HepG2 (cell line): ENCODE data around the gene CDKN1C. TPM values are rescaled to one million over a fixed set of nuclear protein-coding genes. Genes with fewer than 3 reads are reported as not detected.

Source experiments
- ATAC-seq: fragments of 200-7000 bp; cut with Tn5 transposase; 3 replicates; pipeline ENCODE4 v1.9.1; 2020; ENCODE audit warnings: mild to moderate bottlenecking, moderate library complexity
- BruUV-seq: library from RNA; stranded (reverse); fragments of 400-500 nt; replicated peaks from 2 replicates; lab custom pipeline; 2021; lab: Mats Ljungman, UMichigan
- CTCF ChIA-PET: fragments of 300-600 bp; formaldehyde crosslinking; extraction: SDS; loops from one replicate; lab custom pipeline; 2021; ENCODE audit warnings: low total read pairs, inconsistent platforms, low intra/inter-chr PET ratio; lab: Yijun Ruan, JAX
- POLR2A ChIA-PET: fragments of 350-600 bp; sonication (Branson Sonifier 250); formaldehyde crosslinking; loops from one replicate; lab custom pipeline; 2020; ENCODE audit warnings: antibody characterized with exemption, inconsistent platforms; lab: Yijun Ruan, JAX
- DNase-seq: peaks from one replicate; pipeline ENCODE4 v3.0.0-alpha.2; 2015; ENCODE audit warnings: low spot score
- FAIRE-seq: peaks from 3 replicates; lab custom pipeline; 2011; peaks lifted over from hg19 to GRCh38; lab: Jason Lieb, UNC
- H2AFZ ChIP-seq: one replicate; pipeline ENCODE4 v1.6.1; 2011; ENCODE audit warnings: low read length, inconsistent platforms
- H3K27ac ChIP-seq: fragments of 300-600 bp; 3 replicates; pipeline ENCODE4 v1.8.0; 2011; ENCODE audit warnings: mixed run types, mild to moderate bottlenecking, mixed read lengths, low read length, inconsistent platforms; ENCODE audit not compliant: insufficient read depth; ENCODE audit errors: extremely low read length
- H3K27me3 ChIP-seq, 2 experiments: fragments of 200-600 bp in 1 of 2; 2 replicates in 1 of 2; 3 replicates in 1 of 2; pipeline versions ENCODE4 v1.6.0 to v1.8.0; 2011; ENCODE audit warnings: low read length in 2 of 2, mild to moderate bottlenecking in 2 of 2, moderate library complexity in 2 of 2, inconsistent platforms in 1 of 2; ENCODE audit not compliant: insufficient read depth in 2 of 2, control insufficient read depth in 1 of 2
- H3K36me3 ChIP-seq, 2 experiments: fragments of 200-600 bp in 1 of 2; replicated peaks in 1 of 2; 2 replicates in 1 of 2; 3 replicates in 1 of 2; pipeline versions ENCODE4 v1.5.1 to v1.8.0; 2011; ENCODE audit warnings: low read length in 2 of 2, inconsistent platforms in 1 of 2; ENCODE audit not compliant: insufficient read depth in 2 of 2, control insufficient read depth in 1 of 2
- H3K4me1 ChIP-seq: 2 replicates; pipeline ENCODE4 v1.5.1; 2012; ENCODE audit warnings: low read length, inconsistent platforms; ENCODE audit not compliant: insufficient read depth
- H3K4me2 ChIP-seq: 2 replicates; pipeline ENCODE4 v1.6.0; 2011; ENCODE audit warnings: low read depth, low read length, inconsistent platforms
- H3K4me3 ChIP-seq, 3 experiments: fragments of 200-600 bp in 1 of 3; sonication (generic), shearing (Covaris generic) in 1 of 3; replicated peaks in 1 of 3; 2 replicates each; pipeline ENCODE4 v1.5.1; 2011 to 2016; ENCODE audit warnings: low read length in 3 of 3, inconsistent platforms in 2 of 3, low read depth in 2 of 3, mild to moderate bottlenecking in 2 of 3, control low read depth in 1 of 3, mixed read lengths in 1 of 3; ENCODE audit not compliant: insufficient read depth in 1 of 3
- H3K79me2 ChIP-seq: one replicate; pipeline ENCODE4 v1.6.1; 2011; ENCODE audit warnings: low read length, inconsistent platforms; ENCODE audit not compliant: insufficient read depth
- H3K9ac ChIP-seq: 2 replicates; pipeline ENCODE4 v1.6.0; 2011; ENCODE audit warnings: mild to moderate bottlenecking, low read depth, low read length, inconsistent platforms; ENCODE audit not compliant: insufficient read depth
- H3K9me3 ChIP-seq: 2 replicates; pipeline ENCODE4 v1.5.1; 2012; ENCODE audit warnings: mild to moderate bottlenecking, low read length
- H4K20me1 ChIP-seq: 2 replicates; pipeline ENCODE4 v1.6.0; 2011; ENCODE audit warnings: inconsistent platforms, mild to moderate bottlenecking, low read length, moderate library complexity; ENCODE audit not compliant: insufficient read depth
- HOXA3 ChIP-seq: sonication (generic); formaldehyde crosslinking; IDR thresholded peaks from 2 replicates; pipeline ENCODE4 v1.5.0; 2020; ENCODE audit warnings: missing genetic modification reagents
- MLLT10 ChIP-seq: sonication (generic); formaldehyde crosslinking; IDR thresholded peaks from 2 replicates; pipeline ENCODE4 v1.4.0; 2020; ENCODE audit warnings: missing genetic modification reagents
- MLX ChIP-seq: IDR thresholded peaks from 2 replicates; pipeline ENCODE4 v1.6.1; 2016
- PAX8 ChIP-seq: sonication (generic); formaldehyde crosslinking; IDR thresholded peaks from 2 replicates; pipeline ENCODE4 v1.8.0; 2022; ENCODE audit warnings: mild to moderate bottlenecking, missing genetic modification reagents, borderline replicate concordance
- SP5 ChIP-seq: IDR thresholded peaks from 2 replicates; pipeline ENCODE4 v1.6.1; 2016; ENCODE audit warnings: low read depth, borderline replicate concordance
- ZNF552 ChIP-seq: sonication (generic); formaldehyde crosslinking; IDR thresholded peaks from 2 replicates; pipeline ENCODE4 v1.9.0; 2022; ENCODE audit warnings: missing genetic modification reagents, mild to moderate bottlenecking, borderline replicate concordance
- ZNF614 ChIP-seq: IDR thresholded peaks from 2 replicates; pipeline ENCODE4 v1.6.1; 2018; ENCODE audit warnings: missing biosample characterization, missing genetic modification reagents, inconsistent platforms, borderline replicate concordance
- ZNF646 ChIP-seq: sonication (generic); formaldehyde crosslinking; IDR thresholded peaks from 2 replicates; pipeline ENCODE4 v1.9.0; 2021; ENCODE audit warnings: mild to moderate bottlenecking, missing genetic modification reagents
- ZNF749 ChIP-seq: sonication (generic); formaldehyde crosslinking; IDR thresholded peaks from 2 replicates; pipeline ENCODE4 v1.8.0; 2022; ENCODE audit warnings: mild to moderate bottlenecking, missing genetic modification reagents, moderate library complexity, borderline replicate concordance
- WGBS: methylation state at CpG from one replicate; pipeline ENCODE4 v1.1.6; 2017; ENCODE audit warnings: low lambda C conversion rate; 5-methylcytosine and 5-hydroxymethylcytosine counted together
- in situ Hi-C: cut with HindIII; loops from 2 replicates; pipeline ENCODE4 v1.10.0; 2017; ENCODE audit warnings: low pct_unique_long_range_greater_than_20kb; ENCODE audit not compliant: extremely low pct_ligation_motif_present
- intact Hi-C: fragments of 100-400 bp; cut with micrococcal nuclease; formaldehyde crosslinking; loops from one replicate; pipeline ENCODE4 v1.10.0; 2022; ENCODE audit not compliant: unreplicated experiment
- polyA plus RNA-seq, 8 experiments: library from polyadenylated mRNA; depleted of rRNA in 3 of 8; stranded (reverse) in 7 of 8; unstranded in 1 of 8; fragments of >200 nt; fragmentation: Illumina TruSeq in 4 of 8; extraction: Trizol in 4 of 8; gene quantifications; 2 replicates each; pipeline versions ENCODE4 v1.2.1 to v1.2.3, GENCODE V29; 2011 to 2016; ENCODE audit warnings: low read depth in 4 of 8, missing spikeins in 1 of 8, mixed read lengths in 1 of 8; ENCODE audit not compliant: insufficient read depth in 1 of 8
- total RNA-seq, 5 experiments: library from RNA; depleted of rRNA; stranded (reverse); fragments of >200 nt; fragmentation: Illumina TruSeq; extraction: Trizol; gene quantifications; 2 replicates each; pipeline ENCODE4 v1.2.3, GENCODE V29; 2016; ENCODE audit warnings: low read depth in 1 of 5
- TF ChIP-seq, protein P1 (sequence below): sonication (generic); formaldehyde crosslinking; IDR thresholded peaks from 2 replicates; pipeline ENCODE4 v1.4.0; 2020; ENCODE audit warnings: missing genetic modification reagents, borderline replicate concordance
- TF ChIP-seq, protein P2 (sequence below): sonication (generic); formaldehyde crosslinking; IDR thresholded peaks from 2 replicates; pipeline ENCODE4 v1.5.1; 2020; ENCODE audit warnings: mild to moderate bottlenecking, moderate library complexity, missing genetic modification reagents

CDKN1C gene
- total and polyA plus RNA-seq, 2 of the 13 experiments (the other 11 are each of a cell fraction or from before 2014, with no cell fraction given): not detected

- DNase-seq (no peak), FAIRE-seq (no peak), ATAC-seq (peak; percentile 68)
- Histone ChIP-seq H3K4me1 (no peaks in the 10 kb centered on the region), H3K4me2 (no peak overlapping the region), H3K79me2 (no peaks in the 10 kb centered on the region), H3K9ac (no peak overlapping the region), H3K27me3 (peaks cover 1 to 28% of the 10 kb centered on the region in 2 experiments), H4K20me1 (peaks cover 4% of the 10 kb centered on the region; the same call in 1 of the 2 replicates), H3K27ac (no peak overlapping the region), H3K36me3 (no peaks in the 10 kb centered on the region), H3K4me3 (no peak overlapping the region), H2AFZ (no peak overlapping the region), H3K9me3 (no peaks in the 10 kb centered on the region)
- in situ Hi-C loops: no loop called here
- POLR2A ChIA-PET: no interaction called here
- intact Hi-C loops: no loop called here
- WGBS: 66% methylated on average over 10 of the region's 17 CpGs
- CTCF ChIA-PET: no interaction called here
- BruUV-seq: no TSS peak
- TF ChIP-seq ZNF646 (CRISPR knock-in tag) (no peak), PAX8 (CRISPR knock-in tag) (no peak), ZNF552 (CRISPR knock-in tag) (no peak), MLX (CRISPR knock-in tag) (no peak), ZNF614 (no peak), MLLT10 (CRISPR knock-in tag) (no peak), SP5 (no peak), ZNF749 (CRISPR knock-in tag) (no peak), HOXA3 (no peak)
- TF ChIP-seq, protein P1, sequence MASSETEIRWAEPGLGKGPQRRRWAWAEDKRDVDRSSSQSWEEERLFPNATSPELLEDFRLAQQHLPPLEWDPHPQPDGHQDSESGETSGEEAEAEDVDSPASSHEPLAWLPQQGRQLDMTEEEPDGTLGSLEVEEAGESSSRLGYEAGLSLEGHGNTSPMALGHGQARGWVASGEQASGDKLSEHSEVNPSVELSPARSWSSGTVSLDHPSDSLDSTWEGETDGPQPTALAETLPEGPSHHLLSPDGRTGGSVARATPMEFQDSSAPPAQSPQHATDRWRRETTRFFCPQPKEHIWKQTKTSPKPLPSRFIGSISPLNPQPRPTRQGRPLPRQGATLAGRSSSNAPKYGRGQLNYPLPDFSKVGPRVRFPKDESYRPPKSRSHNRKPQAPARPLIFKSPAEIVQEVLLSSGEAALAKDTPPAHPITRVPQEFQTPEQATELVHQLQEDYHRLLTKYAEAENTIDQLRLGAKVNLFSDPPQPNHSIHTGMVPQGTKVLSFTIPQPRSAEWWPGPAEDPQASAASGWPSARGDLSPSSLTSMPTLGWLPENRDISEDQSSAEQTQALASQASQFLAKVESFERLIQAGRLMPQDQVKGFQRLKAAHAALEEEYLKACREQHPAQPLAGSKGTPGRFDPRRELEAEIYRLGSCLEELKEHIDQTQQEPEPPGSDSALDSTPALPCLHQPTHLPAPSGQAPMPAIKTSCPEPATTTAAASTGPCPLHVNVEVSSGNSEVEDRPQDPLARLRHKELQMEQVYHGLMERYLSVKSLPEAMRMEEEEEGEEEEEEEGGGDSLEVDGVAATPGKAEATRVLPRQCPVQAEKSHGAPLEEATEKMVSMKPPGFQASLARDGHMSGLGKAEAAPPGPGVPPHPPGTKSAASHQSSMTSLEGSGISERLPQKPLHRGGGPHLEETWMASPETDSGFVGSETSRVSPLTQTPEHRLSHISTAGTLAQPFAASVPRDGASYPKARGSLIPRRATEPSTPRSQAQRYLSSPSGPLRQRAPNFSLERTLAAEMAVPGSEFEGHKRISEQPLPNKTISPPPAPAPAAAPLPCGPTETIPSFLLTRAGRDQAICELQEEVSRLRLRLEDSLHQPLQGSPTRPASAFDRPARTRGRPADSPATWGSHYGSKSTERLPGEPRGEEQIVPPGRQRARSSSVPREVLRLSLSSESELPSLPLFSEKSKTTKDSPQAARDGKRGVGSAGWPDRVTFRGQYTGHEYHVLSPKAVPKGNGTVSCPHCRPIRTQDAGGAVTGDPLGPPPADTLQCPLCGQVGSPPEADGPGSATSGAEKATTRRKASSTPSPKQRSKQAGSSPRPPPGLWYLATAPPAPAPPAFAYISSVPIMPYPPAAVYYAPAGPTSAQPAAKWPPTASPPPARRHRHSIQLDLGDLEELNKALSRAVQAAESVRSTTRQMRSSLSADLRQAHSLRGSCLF (CRISPR knock-in tag): no peak
- TF ChIP-seq, protein P2, sequence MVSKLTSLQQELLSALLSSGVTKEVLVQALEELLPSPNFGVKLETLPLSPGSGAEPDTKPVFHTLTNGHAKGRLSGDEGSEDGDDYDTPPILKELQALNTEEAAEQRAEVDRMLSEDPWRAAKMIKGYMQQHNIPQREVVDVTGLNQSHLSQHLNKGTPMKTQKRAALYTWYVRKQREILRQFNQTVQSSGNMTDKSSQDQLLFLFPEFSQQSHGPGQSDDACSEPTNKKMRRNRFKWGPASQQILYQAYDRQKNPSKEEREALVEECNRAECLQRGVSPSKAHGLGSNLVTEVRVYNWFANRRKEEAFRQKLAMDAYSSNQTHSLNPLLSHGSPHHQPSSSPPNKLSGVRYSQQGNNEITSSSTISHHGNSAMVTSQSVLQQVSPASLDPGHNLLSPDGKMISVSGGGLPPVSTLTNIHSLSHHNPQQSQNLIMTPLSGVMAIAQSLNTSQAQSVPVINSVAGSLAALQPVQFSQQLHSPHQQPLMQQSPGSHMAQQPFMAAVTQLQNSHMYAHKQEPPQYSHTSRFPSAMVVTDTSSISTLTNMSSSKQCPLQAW: no peak
Measured at GRCh38 chr11:2870460-2870859, 15.1 kb downstream of the CDKN1C start.
